NCI-H1930 (cell line): ENCODE measurements around the gene SLC6A4.
"Not testable (repeated sequence)": the region's sequence is repeated elsewhere in the genome, so short reads cannot be mapped to it uniquely, and the experiment has no call there.

Source experiments
- DNase-seq, 2 experiments: peaks; one replicate each; lab custom pipeline; 2025; lab: John Stamatoyannopoulos, UW

The SLC6A4 gene

GRCh38 chr17:30219315-30219714, 16.2 kb downstream of the SLC6A4 start:
- no peak for DNase-seq

DNA sequence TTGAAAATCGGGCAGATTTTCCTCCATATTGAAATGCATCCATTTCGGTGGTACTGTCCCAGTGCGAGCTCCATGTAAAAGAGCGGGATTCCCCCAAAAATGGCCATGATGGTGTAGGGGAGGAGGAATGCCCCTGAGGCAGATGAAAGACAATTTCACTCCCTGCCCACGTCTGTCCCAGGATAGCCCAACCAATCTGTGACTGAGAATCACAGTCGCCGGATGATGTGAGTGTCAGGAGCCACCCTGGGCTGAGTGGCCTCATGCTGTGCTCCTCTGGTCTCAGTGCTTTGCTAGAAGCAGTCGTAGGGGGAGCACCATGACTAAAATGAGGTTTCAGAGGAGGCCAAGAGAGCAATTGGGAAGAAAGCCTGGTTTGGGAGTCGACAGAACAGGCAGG, 16.7 kb downstream of the SLC6A4 start:
- DNase-seq = no peak

- DNase-seq = no peak
These were observed 17.7 kb downstream of the SLC6A4 start for GRCh38 chr17:30217746-30218245.

DNA sequence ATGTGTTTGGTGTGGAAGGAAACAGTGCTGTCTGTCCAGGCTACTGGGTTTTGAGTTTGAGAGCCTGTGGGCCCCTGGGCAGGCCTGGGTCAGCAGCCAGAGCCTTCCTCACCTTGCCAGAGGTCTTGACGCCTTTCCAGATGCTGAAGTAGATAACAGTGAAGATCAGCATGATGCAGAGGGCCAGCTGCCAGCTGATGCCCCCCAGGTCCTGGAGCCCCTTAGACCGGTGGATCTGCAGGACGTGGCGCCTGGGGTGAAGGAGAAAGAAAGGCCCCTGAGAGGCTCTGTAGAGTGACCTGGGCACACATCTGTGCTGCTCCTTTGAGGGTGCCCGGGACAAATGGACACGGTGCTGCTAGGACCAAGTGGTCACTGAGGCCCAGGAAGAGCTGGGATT, 18.4 kb downstream of the SLC6A4 start:
- no peak for DNase-seq

- no peak for DNase-seq
These were observed 22.7 kb downstream of the SLC6A4 start for GRCh38 chr17:30212750-30213149.

DNA sequence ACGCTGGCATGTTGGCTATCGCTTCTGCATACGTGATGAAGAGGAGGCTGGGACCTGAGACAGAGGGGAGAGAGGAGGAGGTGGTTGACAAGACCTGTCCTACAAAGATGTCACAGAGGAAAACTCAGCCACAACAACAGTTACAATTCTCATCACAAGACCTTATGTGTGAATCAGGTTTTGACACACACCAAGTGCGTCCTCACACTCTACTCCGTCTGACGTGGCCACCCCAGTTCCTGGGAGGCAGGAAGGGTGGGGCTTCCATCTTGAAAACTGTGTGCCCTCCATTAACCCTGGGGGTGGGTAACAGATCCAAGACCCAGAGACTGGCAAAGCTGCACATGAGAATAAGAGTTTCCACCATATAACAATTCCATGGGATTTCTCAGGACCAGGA, 24.1 kb downstream of the SLC6A4 start:
- no peak for DNase-seq

DNA sequence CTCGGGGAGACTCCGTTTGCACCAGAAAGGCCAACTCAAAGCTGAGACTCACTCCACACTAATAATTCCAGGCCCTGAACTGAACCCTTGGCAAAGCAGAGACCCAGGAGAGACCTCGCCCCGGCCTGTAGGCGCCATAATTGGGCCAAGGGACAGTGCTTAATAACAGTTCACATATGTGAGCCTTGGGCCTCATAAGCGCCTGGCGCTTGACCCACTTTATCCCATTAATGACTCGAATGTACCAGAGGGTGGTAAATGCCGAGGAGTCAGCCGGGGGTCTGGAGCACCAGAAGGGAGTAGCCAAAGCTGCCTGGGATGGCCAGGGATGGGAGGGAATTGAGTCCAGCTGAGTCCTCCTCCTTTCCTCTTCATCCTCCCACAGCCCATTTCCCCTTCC, 24.6 kb downstream of the SLC6A4 start:
- no peak for DNase-seq

DNA sequence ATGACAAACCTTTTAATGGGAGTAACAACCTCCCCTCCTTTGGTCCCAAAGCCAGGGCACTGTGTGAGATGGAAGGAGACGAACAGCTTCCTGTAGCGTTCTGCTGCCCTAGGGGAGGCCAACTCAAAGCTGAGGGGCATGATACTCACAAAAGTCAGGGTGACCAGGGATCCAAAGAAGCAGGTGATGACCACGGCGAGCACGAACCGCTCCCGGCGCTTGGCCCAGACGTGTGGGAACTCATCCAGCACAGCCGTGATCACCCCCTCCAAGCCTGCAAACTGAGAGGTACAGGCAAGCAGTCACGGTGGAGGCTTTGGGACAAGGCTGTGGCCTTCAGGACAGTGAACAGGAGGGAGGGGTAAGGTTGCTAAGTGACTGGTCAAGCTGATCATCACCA, 25.1 kb downstream of the SLC6A4 start:
- no peak for DNase-seq

- DNase-seq = no peak
These were observed 25.6 kb downstream of the SLC6A4 start for GRCh38 chr17:30209930-30210329.

GRCh38 chr17:30208214-30208613, 27.3 kb downstream of the SLC6A4 start:
- DNase-seq = no peak

DNA sequence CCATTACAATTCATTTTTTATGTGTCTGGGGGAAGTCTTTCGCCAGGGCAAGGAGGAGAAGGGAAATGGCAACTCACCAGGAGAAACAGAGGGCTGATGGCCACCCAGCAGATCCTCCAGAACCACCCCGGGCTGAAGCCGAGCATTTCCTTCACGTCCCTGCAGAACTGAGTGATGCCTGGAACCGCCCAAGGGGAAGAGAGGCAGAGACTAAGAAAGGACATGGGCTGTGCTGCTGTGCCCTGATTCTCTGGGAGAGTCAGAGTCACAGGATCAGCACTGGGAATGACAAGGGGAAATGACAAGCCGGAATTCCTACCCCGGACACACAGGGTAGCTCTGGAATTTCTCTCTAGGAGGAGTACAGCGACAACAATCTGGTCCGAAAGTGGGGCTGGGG, 27.8 kb downstream of the SLC6A4 start:
- no peak for DNase-seq

- no peak for DNase-seq
These were observed 32.0 kb downstream of the SLC6A4 start for GRCh38 chr17:30203471-30203981.

- DNase-seq = not testable (repeated sequence)
These were observed 34.8 kb downstream of the SLC6A4 start for GRCh38 chr17:30200656-30201055.

DNA sequence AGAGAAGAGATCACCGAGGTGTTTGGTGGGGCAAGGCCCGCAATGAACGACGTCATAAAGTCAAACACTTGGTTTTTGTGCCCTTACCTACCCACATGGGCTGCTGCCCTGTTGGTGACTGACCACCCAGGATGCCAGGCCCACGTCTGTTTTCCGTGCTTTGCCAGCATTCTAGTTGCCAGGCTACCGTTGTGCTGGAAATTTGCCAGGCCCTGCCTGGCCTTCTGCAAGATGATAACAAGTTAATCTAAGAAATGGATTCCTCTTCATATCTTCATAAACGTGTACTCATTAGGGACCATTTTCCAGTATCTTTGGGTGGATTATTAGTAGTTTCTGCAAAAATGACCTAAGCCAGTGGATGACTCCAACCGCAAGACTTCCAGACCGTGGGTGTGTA, 35.4 kb downstream of the SLC6A4 start:
- DNase-seq = no peak

DNA sequence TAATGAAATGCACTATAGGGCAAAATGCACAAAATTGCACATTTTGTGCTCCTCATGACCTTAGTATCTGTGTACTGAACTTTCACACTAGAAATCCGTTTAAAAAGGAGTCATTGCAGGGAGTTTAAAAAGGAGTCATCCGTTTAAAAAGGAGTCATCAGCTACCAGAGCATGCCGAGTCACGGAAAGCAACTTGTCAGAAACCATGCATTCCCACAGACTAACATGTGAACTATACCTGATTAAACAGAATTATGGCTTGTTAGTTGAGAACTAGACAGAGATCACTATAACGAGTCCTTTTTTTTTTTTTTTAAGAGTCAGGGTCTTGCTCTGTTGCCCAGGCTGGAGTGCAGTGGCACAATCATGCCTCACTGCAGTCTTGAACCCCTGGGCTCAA, 35.9 kb downstream of the SLC6A4 start:
- no peak for DNase-seq

- DNase-seq = no peak
These were observed 38.1 kb downstream of the SLC6A4 start for GRCh38 chr17:30197416-30197815.

- DNase-seq = no peak
These were observed 39.0 kb downstream of the SLC6A4 start for GRCh38 chr17:30196504-30196903.

GRCh38 chr17:30191072-30191471, 44.4 kb downstream of the SLC6A4 start:
- DNase-seq = no peak

GRCh38 chr17:30188211-30188939, 47.1 kb downstream of the SLC6A4 start:
- DNase-seq = no peak

GRCh38 chr17:30187573-30187972, 47.9 kb downstream of the SLC6A4 start:
- DNase-seq = no peak

GRCh38 chr17:30186761-30187160, 48.7 kb downstream of the SLC6A4 start:
- no peak for DNase-seq

- no peak for DNase-seq
These were observed 58.6 kb downstream of the SLC6A4 start for GRCh38 chr17:30176855-30177254.

DNA sequence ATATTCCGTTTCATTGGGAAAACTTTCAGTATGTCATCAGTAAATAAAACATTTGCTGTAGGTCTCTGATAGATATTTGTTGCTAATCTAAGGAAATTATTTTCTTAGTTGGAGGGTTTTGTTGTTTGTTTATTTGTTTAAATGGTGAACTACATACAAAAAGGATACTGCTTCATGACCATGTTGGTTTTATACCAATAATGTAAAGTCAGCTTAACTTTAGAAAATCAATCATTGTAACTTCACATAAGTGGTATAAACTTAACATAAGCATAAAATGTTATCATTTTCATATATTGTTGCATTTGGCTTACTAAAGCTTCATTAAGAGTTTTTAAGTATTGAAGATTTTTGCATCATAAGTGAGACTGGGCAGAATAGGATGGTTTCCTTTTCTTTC, 60.9 kb downstream of the SLC6A4 start:
- DNase-seq = no peak

- DNase-seq = no peak
These were observed 61.8 kb downstream of the SLC6A4 start for GRCh38 chr17:30173649-30174048.
